Measurements from ENCODE around the gene TBX6.

Gene TBX6

GRCh38 chr16:30086291-30087140 is 5.2 kb downstream of the TBX6 start:
- DNase-seq: no peak

GRCh38 chr16:30085820-30086219 is 5.9 kb downstream of the TBX6 start:
- no peak for DNase-seq

- DNase-seq: no peak
Observed at GRCh38 chr16:30085247-30085646, 6.5 kb downstream of the TBX6 start.

GRCh38 chr16:30084816-30085159 is 6.9 kb downstream of the TBX6 start:
- DNase-seq: no peak

- DNase-seq: no peak
Observed at GRCh38 chr16:30084096-30084815, 7.5 kb downstream of the TBX6 start.

GRCh38 chr16:30083216-30084055 is 8.3 kb downstream of the TBX6 start:
- DNase-seq: no peak

GRCh38 chr16:30082545-30083090 is 9.1 kb downstream of the TBX6 start:
- no peak for DNase-seq

GRCh38 chr16:30079480-30079879 is 12.2 kb downstream of the TBX6 start:
- DNase-seq: no peak

- no peak for DNase-seq
Observed at GRCh38 chr16:30078744-30079143, 13.0 kb downstream of the TBX6 start.

GRCh38 chr16:30077656-30078055 is 14.1 kb downstream of the TBX6 start:
- no peak for DNase-seq

GRCh38 chr16:30076276-30076791 is 15.4 kb downstream of the TBX6 start:
- DNase-seq: no peak

- peak; percentile 77 to 87 (median 80) for DNase-seq
Observed at GRCh38 chr16:30075503-30076275, 16.0 kb downstream of the TBX6 start, which contains the start of gene PPP4C. PPP4C (plus strand) TSS chr16:30075994; CDS start chr16:30076378, 384 bp downstream.

- no peak for DNase-seq
Observed at GRCh38 chr16:30070490-30070889, 21.2 kb downstream of the TBX6 start.

- no peak for DNase-seq
Observed at GRCh38 chr16:30069611-30070462, 21.9 kb downstream of the TBX6 start.

- DNase-seq: peak in 3 of 4 experiments; percentile 9 to 20 (median 19)
Observed at GRCh38 chr16:30068750-30069610, 22.7 kb downstream of the TBX6 start.

GRCh38 chr16:30068333-30068732 is 23.4 kb downstream of the TBX6 start:
- no peak for DNase-seq

GRCh38 chr16:30067584-30067916 is 24.2 kb downstream of the TBX6 start:
- DNase-seq: no peak

- no peak for DNase-seq
Observed at GRCh38 chr16:30066761-30067583, 24.8 kb downstream of the TBX6 start.

Measured in activated CD4-positive, CD25-positive, alpha-beta regulatory T cell (primary cell).